ENCODE results near the gene PFN3.

The PFN3 gene

GRCh38 chr5:177403102-177403791, 2.8 kb upstream of the PFN3 start:
- no peaks in the 10 kb centered on the region for H3K36me3 ChIP-seq (ENCODE audit: control insufficient read depth, insufficient read depth, low read length)
- WGBS, 2 experiments (ENCODE audit: insufficient coverage in 2 of 2): 3 to 4% methylated on average over 48 to 61 of the region's 61 CpGs
- H3K27ac ChIP-seq (ENCODE audit: low read depth, low read length, severe bottlenecking): no peak overlapping the region
- peak overlapping the region; percentile 43 for H3K4me3 ChIP-seq (ENCODE audit: extremely low read depth, insufficient read depth, low read length, poor library complexity, severe bottlenecking)
- no peaks in the 10 kb centered on the region for H3K9me3 ChIP-seq (ENCODE audit: control insufficient read depth, low read length)
- H3K4me1 ChIP-seq (ENCODE audit: control insufficient read depth, insufficient read depth, low read length, poor library complexity, severe bottlenecking): peaks cover 6% of the 10 kb centered on the region

GRCh38 chr5:177402271-177403043, 2.0 kb upstream of the PFN3 start:
- WGBS, 2 experiments (ENCODE audit: insufficient coverage in 2 of 2): 13% methylated on average over 37 to 40 of the region's 49 CpGs
- H3K27ac ChIP-seq (ENCODE audit: low read depth, low read length, severe bottlenecking): no peak overlapping the region
- peaks cover 6% of the 10 kb centered on the region for H3K4me1 ChIP-seq (ENCODE audit: control insufficient read depth, insufficient read depth, low read length, poor library complexity, severe bottlenecking)
- H3K36me3 ChIP-seq (ENCODE audit: control insufficient read depth, insufficient read depth, low read length): no peaks in the 10 kb centered on the region
- H3K4me3 ChIP-seq (ENCODE audit: extremely low read depth, insufficient read depth, low read length, poor library complexity, severe bottlenecking): peak overlapping the region; percentile 43
- no peaks in the 10 kb centered on the region for H3K9me3 ChIP-seq (ENCODE audit: control insufficient read depth, low read length)

GRCh38 chr5:177397875-177398390, 2.5 kb downstream of the PFN3 start:
- H3K4me3 ChIP-seq (ENCODE audit: extremely low read depth, insufficient read depth, low read length, poor library complexity, severe bottlenecking): no peak overlapping the region
- peaks cover 1% of the 10 kb centered on the region for H3K4me1 ChIP-seq (ENCODE audit: control insufficient read depth, insufficient read depth, low read length, poor library complexity, severe bottlenecking)
- no peaks in the 10 kb centered on the region for H3K9me3 ChIP-seq (ENCODE audit: control insufficient read depth, low read length)
- H3K36me3 ChIP-seq (ENCODE audit: control insufficient read depth, insufficient read depth, low read length): no peaks in the 10 kb centered on the region
- WGBS, 2 experiments (ENCODE audit: insufficient coverage in 2 of 2): 92 to 98% methylated on average over 9 to 12 of the region's 16 CpGs
- no peak overlapping the region for H3K27ac ChIP-seq (ENCODE audit: low read depth, low read length, severe bottlenecking)

- WGBS, 2 experiments (ENCODE audit: insufficient coverage in 2 of 2): 87 to 95% methylated on average over 6 to 10 of the region's 10 CpGs
- Histone ChIP-seq H3K36me3 (ENCODE audit: control insufficient read depth, insufficient read depth, low read length) (no peaks in the 10 kb centered on the region), H3K4me3 (ENCODE audit: extremely low read depth, insufficient read depth, low read length, poor library complexity, severe bottlenecking) (no peak overlapping the region), H3K27ac (ENCODE audit: low read depth, low read length, severe bottlenecking) (no peak overlapping the region), H3K4me1 (ENCODE audit: control insufficient read depth, insufficient read depth, low read length, poor library complexity, severe bottlenecking) (no peaks in the 10 kb centered on the region), H3K9me3 (ENCODE audit: control insufficient read depth, low read length) (no peaks in the 10 kb centered on the region)
These were observed 3.7 kb downstream of the PFN3 start for GRCh38 chr5:177396807-177397206.

GRCh38 chr5:177396078-177396477, 4.4 kb downstream of the PFN3 start:
- no peaks in the 10 kb centered on the region for H3K4me1 ChIP-seq (ENCODE audit: control insufficient read depth, insufficient read depth, low read length, poor library complexity, severe bottlenecking)
- no peaks in the 10 kb centered on the region for H3K36me3 ChIP-seq (ENCODE audit: control insufficient read depth, insufficient read depth, low read length)
- no peak overlapping the region for H3K27ac ChIP-seq (ENCODE audit: low read depth, low read length, severe bottlenecking)
- H3K9me3 ChIP-seq (ENCODE audit: control insufficient read depth, low read length): no peaks in the 10 kb centered on the region
- no peak overlapping the region for H3K4me3 ChIP-seq (ENCODE audit: extremely low read depth, insufficient read depth, low read length, poor library complexity, severe bottlenecking)
- WGBS, 2 experiments (ENCODE audit: insufficient coverage in 2 of 2): 53 to 63% methylated on average over 3 to 4 of the region's 8 CpGs

GRCh38 chr5:177393990-177394389, 6.5 kb downstream of the PFN3 start:
- Histone ChIP-seq H3K4me3 (ENCODE audit: extremely low read depth, insufficient read depth, low read length, poor library complexity, severe bottlenecking) (no peak overlapping the region), H3K27ac (ENCODE audit: low read depth, low read length, severe bottlenecking) (no peak overlapping the region), H3K9me3 (ENCODE audit: control insufficient read depth, low read length) (no peaks in the 10 kb centered on the region), H3K4me1 (ENCODE audit: control insufficient read depth, insufficient read depth, low read length, poor library complexity, severe bottlenecking) (peaks cover 9% of the 10 kb centered on the region), H3K36me3 (ENCODE audit: control insufficient read depth, insufficient read depth, low read length) (no peaks in the 10 kb centered on the region)
- 74 to 79% methylated on average over 5 of the region's 5 CpGs for WGBS, 2 experiments (ENCODE audit: insufficient coverage in 2 of 2)

- no peaks in the 10 kb centered on the region for H3K36me3 ChIP-seq (ENCODE audit: control insufficient read depth, insufficient read depth, low read length)
- H3K9me3 ChIP-seq (ENCODE audit: control insufficient read depth, low read length): no peaks in the 10 kb centered on the region
- H3K4me1 ChIP-seq (ENCODE audit: control insufficient read depth, insufficient read depth, low read length, poor library complexity, severe bottlenecking): peaks cover 16% of the 10 kb centered on the region
- H3K27ac ChIP-seq (ENCODE audit: low read depth, low read length, severe bottlenecking): no peak overlapping the region
- WGBS, 2 experiments (ENCODE audit: insufficient coverage in 2 of 2): 61 to 71% methylated on average over 1 of the region's 1 CpG
- H3K4me3 ChIP-seq (ENCODE audit: extremely low read depth, insufficient read depth, low read length, poor library complexity, severe bottlenecking): no peak overlapping the region
These were observed 7.2 kb downstream of the PFN3 start for GRCh38 chr5:177393206-177393765.

GRCh38 chr5:177392765-177393164, 7.7 kb downstream of the PFN3 start:
- no peak overlapping the region for H3K27ac ChIP-seq (ENCODE audit: low read depth, low read length, severe bottlenecking)
- H3K4me1 ChIP-seq (ENCODE audit: control insufficient read depth, insufficient read depth, low read length, poor library complexity, severe bottlenecking): peaks cover 16% of the 10 kb centered on the region
- H3K4me3 ChIP-seq (ENCODE audit: extremely low read depth, insufficient read depth, low read length, poor library complexity, severe bottlenecking): no peak overlapping the region
- H3K9me3 ChIP-seq (ENCODE audit: control insufficient read depth, low read length): no peaks in the 10 kb centered on the region
- no peaks in the 10 kb centered on the region for H3K36me3 ChIP-seq (ENCODE audit: control insufficient read depth, insufficient read depth, low read length)
- WGBS, 2 experiments (ENCODE audit: insufficient coverage in 2 of 2): 67 to 80% methylated on average over 1 of the region's 5 CpGs

GRCh38 chr5:177390363-177391300, 9.8 kb downstream of the PFN3 start:
- peaks cover 16% of the 10 kb centered on the region for H3K4me1 ChIP-seq (ENCODE audit: control insufficient read depth, insufficient read depth, low read length, poor library complexity, severe bottlenecking)
- H3K27ac ChIP-seq (ENCODE audit: low read depth, low read length, severe bottlenecking): peak overlapping the region; percentile 84
- WGBS, 2 experiments (ENCODE audit: insufficient coverage in 2 of 2): 18 to 38% methylated on average over 5 to 12 of the region's 13 CpGs
- no peaks in the 10 kb centered on the region for H3K36me3 ChIP-seq (ENCODE audit: control insufficient read depth, insufficient read depth, low read length)
- no peaks in the 10 kb centered on the region for H3K9me3 ChIP-seq (ENCODE audit: control insufficient read depth, low read length)
- H3K4me3 ChIP-seq (ENCODE audit: extremely low read depth, insufficient read depth, low read length, poor library complexity, severe bottlenecking): no peak overlapping the region

Measured in mesodermal cell (in vitro differentiated cells).